HCT116 (cell line): ENCODE results near the gene EPHA3. TPM values are rescaled to one million over a fixed set of nuclear protein-coding genes. Genes with fewer than 3 reads are reported as not detected.

ENCODE experiments used
- ATAC-seq: fragments of 200-7000 bp; cut with Tn5 transposase; 2 replicates; pipeline ENCODE4 v1.9.1; 2020; ENCODE audit warnings: mild to moderate bottlenecking, moderate library complexity
- BruUV-seq: library from RNA; stranded (reverse); fragments of 400-500 nt; replicated peaks from 2 replicates; lab custom pipeline; 2021; lab: Mats Ljungman, UMichigan
- CTCF ChIA-PET: fragments of 300-600 bp; sonication (Branson Sonifier 250); formaldehyde crosslinking; loops from one replicate; lab custom pipeline; 2021; ENCODE audit warnings: antibody characterized with exemption; lab: Charles Lee
- POLR2A ChIA-PET: fragments of 300-600, 350-600 bp; sonication (Branson Sonifier 250); formaldehyde crosslinking; loops from one replicate; lab custom pipeline; 2021; ENCODE audit warnings: antibody characterized with exemption; lab: Charles Lee
- RAD21 ChIA-PET, 2 experiments: fragments of 300-600 bp; sonication (Branson Sonifier 250); formaldehyde crosslinking; loops; one replicate each; lab custom pipeline; 2023; ENCODE audit warnings: low total read pairs in 2 of 2; ENCODE audit not compliant: uncharacterized antibody in 2 of 2, unreplicated experiment in 2 of 2, low non-redundant PET in 1 of 2; lab: Charles Lee
- DNase-seq: peaks from one replicate; pipeline ENCODE4 v3.0.0-alpha.2; 2010; ENCODE audit warnings: low read depth, low spot score
- H2AFZ ChIP-seq: fragments of 200-600 bp; shearing (Covaris generic), sonication (generic); 2 replicates; pipeline ENCODE4 v1.6.1; 2017; ENCODE audit warnings: low read depth, mixed run types, mixed read lengths, antibody characterized with exemption, low read length; ENCODE audit not compliant: poor library complexity, severe bottlenecking
- H3K27ac ChIP-seq: 2 replicates; pipeline ENCODE4 v1.5.1; 2012; ENCODE audit warnings: low read depth, low read length
- H3K27me3 ChIP-seq: fragments of 200-600 bp; sonication (generic); 2 replicates; pipeline ENCODE4 v1.6.1; 2016; ENCODE audit warnings: mixed run types, low read length, mixed read lengths; ENCODE audit not compliant: insufficient read depth
- H3K36me3 ChIP-seq, 2 experiments: fragments of 200-500 bp in 1 of 2; fragments of 200-600 bp in 1 of 2; sonication (Bioruptor generic) in 1 of 2; sonication (generic) in 1 of 2; 2 replicates each; pipeline versions ENCODE4 v1.5.1 to v1.6.1; 2014 to 2016; ENCODE audit warnings: low read length in 2 of 2, inconsistent platforms in 1 of 2, mixed read lengths in 1 of 2, mixed run types in 1 of 2; ENCODE audit not compliant: insufficient read depth in 2 of 2, control insufficient read depth in 1 of 2
- H3K4me1 ChIP-seq, 2 experiments: fragments of 200-600 bp in 1 of 2; sonication (generic) in 1 of 2; 2 replicates each; pipeline versions ENCODE4 v1.5.1 to v1.6.1; 2012 to 2017; ENCODE audit warnings: low read length in 2 of 2, inconsistent platforms in 1 of 2, mild to moderate bottlenecking in 1 of 2, mixed read lengths in 1 of 2, mixed run types in 1 of 2, moderate library complexity in 1 of 2; ENCODE audit not compliant: insufficient read depth in 2 of 2, control insufficient read depth in 1 of 2
- H3K4me2 ChIP-seq: fragments of 200-600 bp; sonication (generic); 2 replicates; pipeline ENCODE4 v1.6.1; 2017; ENCODE audit warnings: mixed run types, low read length, mixed read lengths
- H3K4me3 ChIP-seq, 2 experiments: fragments of 200-600 bp in 1 of 2; sonication (generic) in 1 of 2; replicated peaks in 1 of 2; 2 replicates each; pipeline ENCODE4 v1.5.1; 2011 to 2016; ENCODE audit warnings: low read length in 2 of 2, control low read depth in 1 of 2, low read depth in 1 of 2, mild to moderate bottlenecking in 1 of 2, mixed read lengths in 1 of 2, mixed run types in 1 of 2
- H3K79me2 ChIP-seq: fragments of 200-600 bp; sonication (generic); 2 replicates; pipeline ENCODE4 v1.6.1; 2017; ENCODE audit warnings: mild to moderate bottlenecking, mixed run types, low read length, moderate library complexity, mixed read lengths; ENCODE audit not compliant: insufficient read depth
- H3K9ac ChIP-seq: fragments of 200-600 bp; sonication (generic); 2 replicates; pipeline ENCODE4 v1.6.1; 2016; ENCODE audit warnings: low read length, mixed read lengths
- H3K9me2 ChIP-seq: fragments of 200-600 bp; sonication (generic), shearing (Covaris generic); 2 replicates; pipeline ENCODE4 v1.6.1; 2017; ENCODE audit warnings: mixed run types, mild to moderate bottlenecking, moderate library complexity; ENCODE audit not compliant: insufficient read depth
- H3K9me3 ChIP-seq, 2 experiments: fragments of 200-500 bp in 1 of 2; fragments of 200-600 bp in 1 of 2; sonication (Bioruptor generic) in 1 of 2; sonication (generic) in 1 of 2; 2 replicates each; pipeline ENCODE4 v1.6.1; 2014 to 2017; ENCODE audit warnings: low read length in 2 of 2, mixed read lengths in 2 of 2, inconsistent platforms in 1 of 2, low read depth in 1 of 2, mild to moderate bottlenecking in 1 of 2, mixed run types in 1 of 2, moderate library complexity in 1 of 2; ENCODE audit not compliant: control insufficient read depth in 1 of 2, insufficient read depth in 1 of 2
- H4K20me1 ChIP-seq: fragments of 200-600 bp; sonication (generic), shearing (Covaris generic); 2 replicates; pipeline ENCODE4 v1.6.1; 2017; ENCODE audit warnings: mixed run types, mild to moderate bottlenecking, moderate library complexity; ENCODE audit not compliant: insufficient read depth
- ATF3 ChIP-seq: IDR thresholded peaks from 2 replicates; pipeline ENCODE4 v1.6.1; 2012
- CEBPB ChIP-seq: IDR thresholded peaks from 2 replicates; pipeline ENCODE4 v1.6.1; 2012; ENCODE audit warnings: low read depth
- CTCF ChIP-seq, 3 experiments: fragments of 200-600 bp in 1 of 3; sonication (generic) in 1 of 3; IDR thresholded peaks in 2 of 3; conservative IDR thresholded peaks in 1 of 3; 2 replicates each; pipeline ENCODE4 v1.5.1; 2012 to 2017; ENCODE audit warnings: low read depth in 2 of 3, low read length in 2 of 3, antibody characterized with exemption in 1 of 3, borderline replicate concordance in 1 of 3, control low read depth in 1 of 3, mild to moderate bottlenecking in 1 of 3, mixed read lengths in 1 of 3, mixed run types in 1 of 3, moderate library complexity in 1 of 3; ENCODE audit not compliant: insufficient read depth in 1 of 3
- EGR1 ChIP-seq: IDR thresholded peaks from 2 replicates; pipeline ENCODE4 v1.6.1; 2012; ENCODE audit warnings: low read depth
- ELF1 ChIP-seq: IDR thresholded peaks from 2 replicates; pipeline ENCODE4 v1.6.1; 2012; ENCODE audit warnings: low read depth, borderline replicate concordance
- JUND ChIP-seq: IDR thresholded peaks from 2 replicates; pipeline ENCODE4 v1.6.1; 2012
- MAX ChIP-seq: IDR thresholded peaks from 2 replicates; pipeline ENCODE4 v1.6.1; 2012
- RAD21 ChIP-seq: IDR thresholded peaks from 2 replicates; pipeline ENCODE4 v1.6.1; 2012; ENCODE audit warnings: low read depth, mild to moderate bottlenecking
- SIN3A ChIP-seq: IDR thresholded peaks from 2 replicates; pipeline ENCODE4 v1.6.1; 2012; ENCODE audit warnings: low read depth
- SRF ChIP-seq: IDR thresholded peaks from 2 replicates; pipeline ENCODE4 v1.6.1; 2012; ENCODE audit warnings: low read depth
- TCF7L2 ChIP-seq: IDR thresholded peaks from 2 replicates; pipeline ENCODE4 v1.7.0; 2011; ENCODE audit warnings: borderline replicate concordance, inconsistent platforms; ENCODE audit not compliant: insufficient read depth, insufficient read length; ENCODE audit errors: extremely low read depth
- YY1 ChIP-seq: IDR thresholded peaks from 2 replicates; pipeline ENCODE4 v1.6.1; 2011; ENCODE audit warnings: low read length, low read depth, moderate library complexity, mild to moderate bottlenecking; ENCODE audit not compliant: insufficient replicate concordance; ENCODE audit errors: extremely low read depth
- ZBTB33 ChIP-seq: IDR thresholded peaks from 2 replicates; pipeline ENCODE4 v1.6.1; 2011; ENCODE audit warnings: mild to moderate bottlenecking, low read length, moderate library complexity; ENCODE audit not compliant: insufficient replicate concordance; ENCODE audit errors: extremely low read depth
- intact Hi-C: fragments of 100-400 bp; cut with micrococcal nuclease; formaldehyde crosslinking; loops from 2 replicates; pipeline ENCODE4 v1.10.0; 2022
- total RNA-seq: library from RNA; stranded (reverse); gene quantifications from one replicate; pipeline ENCODE4 v1.2.1, GENCODE V29; 2021; ENCODE audit not compliant: unreplicated experiment

The EPHA3 gene
- total RNA-seq, 1 experiment from 2014 or later = not detected

- DNase-seq (no peak), ATAC-seq (no peak)
- no peak for TF ChIP-seq SIN3A
- TF ChIP-seq ZBTB33 = no peak
- TF ChIP-seq CTCF (IDR thresholded peaks at IDR 0.05 in 2 of 3, conservative IDR thresholded peaks at IDR 0.05 in 1 of 3; ENCODE audit: borderline replicate concordance in 1 of 3, insufficient read depth in 1 of 3, low read depth in 2 of 3, low read length in 2 of 3) = no peak
- no peak for TF ChIP-seq CEBPB
- no peak for TF ChIP-seq RAD21
- TF ChIP-seq YY1 = no peak
- TF ChIP-seq JUND = no peak
- TF ChIP-seq EGR1 = no peak
- TF ChIP-seq ATF3 = no peak
- TF ChIP-seq SRF = no peak
- no peak for TF ChIP-seq TCF7L2
- no peak for TF ChIP-seq ELF1
- TF ChIP-seq MAX = no peak
- Histone ChIP-seq H3K36me3 (no peaks in the 10 kb centered on the region), H3K27me3 (no peaks in the 10 kb centered on the region), H4K20me1 (no peaks in the 10 kb centered on the region), H3K27ac (no peak overlapping the region), H3K9me3 (peaks cover 3 to 12% of the 10 kb centered on the region in 2 experiments; a peak in 2 of 4 replicates), H3K9ac (no peak overlapping the region), H3K79me2 (no peaks in the 10 kb centered on the region), H3K9me2 (no peaks in the 10 kb centered on the region), H3K4me3 (no peak overlapping the region), H3K4me2 (no peak overlapping the region), H3K4me1 (no peaks in the 10 kb centered on the region), H2AFZ (no peak overlapping the region)
- intact Hi-C loops = no loop called here
- POLR2A ChIA-PET = no interaction called here
- CTCF ChIA-PET = no interaction called here
- no TSS peak for BruUV-seq
- RAD21 ChIA-PET = no interaction called here
Observed at GRCh38 chr3:89159605-89160004, 52.2 kb downstream of the EPHA3 start.
